Measurements from ENCODE around the gene FGD5. TPM values are rescaled to one million over a fixed set of nuclear protein-coding genes. Genes with fewer than 3 reads are reported as not detected.
A peak's percentile ranks its signal among the peaks of the same experiment; 100 is the strongest.

Gene FGD5
- total and polyA plus RNA-seq, 4 experiments from 2014 or later, result 0.06 TPM; not detected in 3

GRCh38 chr3:14857506-14857905, 38.7 kb downstream of the FGD5 start:
- H3K36me3 Mint-ChIP-seq, result no peaks in the 10 kb centered on the region
- CTCF ChIA-PET (ENCODE audit: partially characterized antibody), result interaction anchor here (0.7 to 1.9 kb wide), 3 partner anchors 56 to 64 kb away, joined by 3 to 9 read pairs (median 5); no protein-coding TSS in a partner anchor
- no peak for DNase-seq
- H3K27ac Mint-ChIP-seq, result peak overlapping the region in 1 of 7 donors; percentile 13
- Histone ChIP-seq H3K36me3 (ENCODE audit: insufficient read depth, low read length) (no peaks in the 10 kb centered on the region), H3K27ac (ENCODE audit: low read depth, low read length) (no peak overlapping the region), H3K4me1 (ENCODE audit: insufficient read depth, low read length) (no peaks in the 10 kb centered on the region), H3K27me3 (ENCODE audit: insufficient read depth, low read length) (no peaks in the 10 kb centered on the region), H3K4me3 (ENCODE audit: low read length in 2 of 2) (no peak overlapping the region), H3K9me3 (ENCODE audit: control insufficient read depth in 1 of 2, low read length in 2 of 2) (no peaks in the 10 kb centered on the region)
- no peak overlapping the region for H3K4me3 Mint-ChIP-seq
- peaks cover 0 to 8% (median 0%) of the 10 kb centered on the region in 8 donors for H3K9me3 Mint-ChIP-seq
- intact Hi-C loops (cut with micrococcal nuclease), result loop anchor here (1.0 kb wide), 1 partner anchor 59 kb away; no protein-coding TSS in a partner anchor
- H3K4me1 Mint-ChIP-seq, result no peaks in the 10 kb centered on the region
- POLR2A ChIA-PET (ENCODE audit: partially characterized antibody), result interaction anchor here (1.4 kb wide), 1 partner anchor 43 kb away, joined by 3 read pairs; no protein-coding TSS in a partner anchor
- H3K27me3 Mint-ChIP-seq, result peaks cover 8 to 10% of the 10 kb centered on the region in 2 donors

GRCh38 chr3:14858105-14858504, 39.3 kb downstream of the FGD5 start:
- POLR2A ChIA-PET (ENCODE audit: partially characterized antibody), result interaction anchor here (1.4 kb wide), 1 partner anchor 43 kb away, joined by 3 read pairs; no protein-coding TSS in a partner anchor
- CTCF ChIA-PET (ENCODE audit: partially characterized antibody), result interaction anchor here (0.7 to 1.9 kb wide), 3 partner anchors 56 to 63 kb away, joined by 3 to 9 read pairs (median 5); no protein-coding TSS in a partner anchor
- no peak for DNase-seq
- Mint-ChIP-seq H3K27ac (no peak overlapping the region), H3K9me3 (peaks cover 0 to 6% (median 0%) of the 10 kb centered on the region in 8 donors), H3K4me3 (peak overlapping the region in 1 of 8 donors; percentile 6), H3K27me3 (peaks cover 10% of the 10 kb centered on the region in 2 donors), H3K36me3 (no peaks in the 10 kb centered on the region), H3K4me1 (no peaks in the 10 kb centered on the region)
- Histone ChIP-seq H3K4me1 (ENCODE audit: insufficient read depth, low read length) (no peaks in the 10 kb centered on the region), H3K9me3 (ENCODE audit: control insufficient read depth in 1 of 2, low read length in 2 of 2) (no peaks in the 10 kb centered on the region), H3K27me3 (ENCODE audit: insufficient read depth, low read length) (no peaks in the 10 kb centered on the region), H3K4me3 (ENCODE audit: low read length in 2 of 2) (no peak overlapping the region), H3K27ac (ENCODE audit: low read depth, low read length) (no peak overlapping the region), H3K36me3 (ENCODE audit: insufficient read depth, low read length) (no peaks in the 10 kb centered on the region)
- intact Hi-C loops (cut with micrococcal nuclease), result no loop called here

GRCh38 chr3:14859880-14860279, 41.1 kb downstream of the FGD5 start:
- intact Hi-C loops (cut with micrococcal nuclease), result no loop called here
- no peak for DNase-seq
- Histone ChIP-seq H3K9me3 (ENCODE audit: control insufficient read depth in 1 of 2, low read length in 2 of 2) (no peaks in the 10 kb centered on the region), H3K27ac (ENCODE audit: low read depth, low read length) (no peak overlapping the region), H3K36me3 (ENCODE audit: insufficient read depth, low read length) (no peaks in the 10 kb centered on the region), H3K4me3 (ENCODE audit: low read length in 2 of 2) (no peak overlapping the region), H3K27me3 (ENCODE audit: insufficient read depth, low read length) (no peaks in the 10 kb centered on the region), H3K4me1 (ENCODE audit: insufficient read depth, low read length) (no peaks in the 10 kb centered on the region)
- Mint-ChIP-seq H3K4me1 (no peaks in the 10 kb centered on the region), H3K27me3 (peaks cover 10% of the 10 kb centered on the region in 2 donors), H3K36me3 (no peaks in the 10 kb centered on the region), H3K4me3 (no peak overlapping the region), H3K9me3 (peaks cover 0 to 6% (median 0%) of the 10 kb centered on the region in 8 donors), H3K27ac (no peak overlapping the region)
- ChIA-PET CTCF (ENCODE audit: partially characterized antibody) (no interaction called here), POLR2A (ENCODE audit: partially characterized antibody) (no interaction called here)

- peaks cover 0 to 4% (median 0%) of the 10 kb centered on the region in 8 donors for H3K9me3 Mint-ChIP-seq
- no peak overlapping the region for H3K27ac ChIP-seq (ENCODE audit: low read depth, low read length)
These were observed 42.3 kb downstream of the FGD5 start for GRCh38 chr3:14861031-14861430.

GRCh38 chr3:14861446-14862302, 42.9 kb downstream of the FGD5 start:
- ChIA-PET POLR2A (ENCODE audit: partially characterized antibody) (no interaction called here), CTCF (ENCODE audit: partially characterized antibody) (interaction anchor here (0.8 to 1.5 kb wide), 3 partner anchors 16 to 192 kb away, joined by 3 read pairs; no protein-coding TSS in a partner anchor)
- Mint-ChIP-seq H3K36me3 (no peaks in the 10 kb centered on the region), H3K4me3 (no peak overlapping the region), H3K9me3 (peaks cover 0 to 1% (median 0%) of the 10 kb centered on the region in 8 donors), H3K4me1 (no peaks in the 10 kb centered on the region), H3K27me3 (peaks cover 4 to 8% of the 10 kb centered on the region in 2 donors), H3K27ac (peak overlapping the region in 2 of 7 donors; percentile 57 to 76)
- H3K4me3 ChIP-seq (ENCODE audit: low read length in 2 of 2), result no peak overlapping the region
- no peaks in the 10 kb centered on the region for H3K9me3 ChIP-seq (ENCODE audit: control insufficient read depth in 1 of 2, low read length in 2 of 2)
- DNase-seq, result no peak
- H3K4me1 ChIP-seq (ENCODE audit: insufficient read depth, low read length), result no peaks in the 10 kb centered on the region
- intact Hi-C loops (cut with micrococcal nuclease), result no loop called here
- H3K36me3 ChIP-seq (ENCODE audit: insufficient read depth, low read length), result no peaks in the 10 kb centered on the region
- H3K27ac ChIP-seq (ENCODE audit: low read depth, low read length), result no peak overlapping the region
- H3K27me3 ChIP-seq (ENCODE audit: insufficient read depth, low read length), result no peaks in the 10 kb centered on the region

More at GRCh38 chr3:14861031-14861430, 42.3 kb downstream of the FGD5 start:
- Histone ChIP-seq H3K9me3 (ENCODE audit: control insufficient read depth in 1 of 2, low read length in 2 of 2) (no peaks in the 10 kb centered on the region), H3K4me3 (ENCODE audit: low read length in 2 of 2) (no peak overlapping the region), H3K4me1 (ENCODE audit: insufficient read depth, low read length) (no peaks in the 10 kb centered on the region), H3K36me3 (ENCODE audit: insufficient read depth, low read length) (no peaks in the 10 kb centered on the region), H3K27me3 (ENCODE audit: insufficient read depth, low read length) (no peaks in the 10 kb centered on the region)
- H3K27ac Mint-ChIP-seq, result peak overlapping the region in 1 of 7 donors; percentile 57
- DNase-seq, result no peak
- ChIA-PET POLR2A (ENCODE audit: partially characterized antibody) (no interaction called here), CTCF (ENCODE audit: partially characterized antibody) (interaction anchor here (0.8 to 1.5 kb wide), 3 partner anchors 17 to 192 kb away, joined by 3 read pairs; no protein-coding TSS in a partner anchor)
- H3K4me1 Mint-ChIP-seq, result no peaks in the 10 kb centered on the region
- intact Hi-C loops (cut with micrococcal nuclease), result no loop called here
- peaks cover 5 to 10% of the 10 kb centered on the region in 2 donors for H3K27me3 Mint-ChIP-seq
- no peaks in the 10 kb centered on the region for H3K36me3 Mint-ChIP-seq
- H3K4me3 Mint-ChIP-seq, result no peak overlapping the region

- H3K4me1 ChIP-seq (ENCODE audit: insufficient read depth, low read length), result no peaks in the 10 kb centered on the region
- Mint-ChIP-seq H3K27ac (no peak overlapping the region), H3K4me3 (no peak overlapping the region), H3K4me1 (no peaks in the 10 kb centered on the region), H3K27me3 (peaks cover 4 to 7% of the 10 kb centered on the region in 2 donors), H3K36me3 (no peaks in the 10 kb centered on the region), H3K9me3 (no peaks in the 10 kb centered on the region)
- ChIA-PET CTCF (ENCODE audit: partially characterized antibody) (interaction anchor here (1.5 kb wide), 1 partner anchor 193 kb away, joined by 3 read pairs; no protein-coding TSS in a partner anchor), POLR2A (ENCODE audit: partially characterized antibody) (no interaction called here)
- H3K27ac ChIP-seq (ENCODE audit: low read depth, low read length), result no peak overlapping the region
- intact Hi-C loops (cut with micrococcal nuclease), result no loop called here
- H3K4me3 ChIP-seq (ENCODE audit: low read length in 2 of 2), result no peak overlapping the region
- DNase-seq, result no peak
- no peaks in the 10 kb centered on the region for H3K9me3 ChIP-seq (ENCODE audit: control insufficient read depth in 1 of 2, low read length in 2 of 2)
- H3K36me3 ChIP-seq (ENCODE audit: insufficient read depth, low read length), result no peaks in the 10 kb centered on the region
- no peaks in the 10 kb centered on the region for H3K27me3 ChIP-seq (ENCODE audit: insufficient read depth, low read length)
These were observed 43.5 kb downstream of the FGD5 start for GRCh38 chr3:14862303-14862660.

GRCh38 chr3:14862661-14863230, 44.0 kb downstream of the FGD5 start:
- ChIA-PET CTCF (ENCODE audit: partially characterized antibody) (interaction anchor here (1.4 kb wide), 1 partner anchor 59 kb away, joined by 3 read pairs; no protein-coding TSS in a partner anchor), POLR2A (ENCODE audit: partially characterized antibody) (no interaction called here)
- intact Hi-C loops (cut with micrococcal nuclease), result no loop called here
- no peaks in the 10 kb centered on the region for H3K36me3 ChIP-seq (ENCODE audit: insufficient read depth, low read length)
- H3K4me3 ChIP-seq (ENCODE audit: low read length in 2 of 2), result no peak overlapping the region
- H3K4me1 ChIP-seq (ENCODE audit: insufficient read depth, low read length), result no peaks in the 10 kb centered on the region
- DNase-seq, result no peak
- no peaks in the 10 kb centered on the region for H3K4me1 Mint-ChIP-seq
- H3K9me3 Mint-ChIP-seq, result no peaks in the 10 kb centered on the region
- H3K36me3 Mint-ChIP-seq, result no peaks in the 10 kb centered on the region
- H3K27me3 ChIP-seq (ENCODE audit: insufficient read depth, low read length), result no peaks in the 10 kb centered on the region
- peaks cover 4 to 7% of the 10 kb centered on the region in 2 donors for H3K27me3 Mint-ChIP-seq
- H3K27ac ChIP-seq (ENCODE audit: low read depth, low read length), result no peak overlapping the region
- H3K9me3 ChIP-seq (ENCODE audit: control insufficient read depth in 1 of 2, low read length in 2 of 2), result no peaks in the 10 kb centered on the region
- H3K27ac Mint-ChIP-seq, result no peak overlapping the region
- peak overlapping the region in 1 of 8 donors; percentile 13 for H3K4me3 Mint-ChIP-seq
